Parathyroid adenoma (tissue), 2 donors: ENCODE results near the gene ZNF564.

ENCODE experiments used
- H2AFZ ChIP-seq: fragments of 300-600 bp; sonication (generic); one replicate; pipeline ENCODE4 v1.7.0; 2017; ENCODE audit warnings: antibody characterized with exemption, mild to moderate bottlenecking
- H3K27ac ChIP-seq: fragments of 300-600 bp; sonication (generic); one replicate; pipeline ENCODE4 v1.7.0; 2017
- H3K27me3 ChIP-seq: fragments of 300-600 bp; sonication (generic); one replicate; pipeline ENCODE4 v1.7.0; 2017; ENCODE audit warnings: low read length; ENCODE audit not compliant: control insufficient read depth, insufficient read depth
- H3K36me3 ChIP-seq: fragments of 300-600 bp; sonication (generic); one replicate; pipeline ENCODE4 v1.7.0; 2017; ENCODE audit warnings: low read length; ENCODE audit not compliant: control insufficient read depth, insufficient read depth
- H3K4me1 ChIP-seq: fragments of 300-600 bp; sonication (generic); one replicate; pipeline ENCODE4 v1.7.0; 2017; ENCODE audit warnings: control low read depth
- H3K4me2 ChIP-seq: fragments of 300-600 bp; sonication (generic); one replicate; pipeline ENCODE4 v1.7.0; 2017; ENCODE audit warnings: low read length
- H3K4me3 ChIP-seq: fragments of 300-600 bp; sonication (generic); one replicate; pipeline ENCODE4 v1.7.0; 2017; ENCODE audit warnings: low read depth, low read length
- H3K79me2 ChIP-seq: fragments of 300-600 bp; sonication (generic); one replicate; pipeline ENCODE4 v1.7.0; 2017; ENCODE audit warnings: control low read depth
- H3K9ac ChIP-seq: fragments of 300-600 bp; sonication (generic); one replicate; pipeline ENCODE4 v1.7.0; 2017; ENCODE audit warnings: mild to moderate bottlenecking
- H3K9me3 ChIP-seq: fragments of 300-600 bp; sonication (generic); one replicate; pipeline ENCODE4 v1.7.0; 2017; ENCODE audit warnings: low read length; ENCODE audit not compliant: control insufficient read depth
- CTCF ChIP-seq: fragments of 300-600 bp; sonication (generic); IDR thresholded peaks from one replicate; pipeline ENCODE4 v1.7.0; 2017; ENCODE audit warnings: antibody characterized with exemption, mild to moderate bottlenecking
- donor health status: primary hyperparathyroidism.

The ZNF564 gene

GRCh38 chr19:12551060-12551832 is at the start of gene ZNF564:
TSS of gene ZNF564 (minus strand) at chr19:12551482. CDS start at chr19:12551332, 150 bp downstream.
- Histone ChIP-seq H3K4me2 (peak within 1 kb of the TSS; percentile 86), H3K79me2 (peaks cover 35% of the 10 kb centered on the region), H3K9me3 (no peaks in the 10 kb centered on the region), H3K36me3 (no peaks in the 10 kb centered on the region), H3K4me1 (peaks cover 6% of the 10 kb centered on the region), H3K27ac (peak within 1 kb of the TSS; percentile 95), H3K27me3 (no peaks in the 10 kb centered on the region), H3K4me3 (peak within 1 kb of the TSS; percentile 91), H2AFZ (peak within 1 kb of the TSS; percentile 90), H3K9ac (peak within 1 kb of the TSS; percentile 55)
- no peak for TF ChIP-seq CTCF

DNA sequence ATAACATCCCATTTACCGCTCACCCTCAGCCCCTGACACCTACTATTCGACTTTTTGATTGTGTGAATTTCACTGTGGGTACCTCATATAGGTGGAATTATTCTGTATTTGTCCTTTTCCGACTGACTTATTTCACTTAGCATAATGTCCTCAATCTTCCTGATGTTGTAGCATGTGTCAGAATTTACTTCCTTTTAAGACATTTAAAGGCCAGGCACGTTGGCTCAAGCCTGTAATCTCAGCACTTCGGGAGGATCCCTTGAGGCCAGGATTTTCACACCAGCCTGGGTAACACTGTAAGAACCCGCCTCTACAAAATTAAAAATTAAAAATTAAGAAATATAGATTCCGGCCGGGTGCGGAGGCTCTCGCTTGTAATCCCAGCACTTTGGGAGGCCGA is 46.3 kb upstream of the ZNF564 start:
- no peak for TF ChIP-seq CTCF
- Histone ChIP-seq H3K27me3 (no peaks in the 10 kb centered on the region), H3K36me3 (no peaks in the 10 kb centered on the region), H2AFZ (no peak overlapping the region), H3K4me2 (no peak overlapping the region), H3K27ac (no peak overlapping the region), H3K79me2 (peaks cover 7% of the 10 kb centered on the region), H3K9ac (no peak overlapping the region), H3K9me3 (no peaks in the 10 kb centered on the region), H3K4me3 (no peak overlapping the region), H3K4me1 (no peaks in the 10 kb centered on the region)

GRCh38 chr19:12596927-12597548 is 45.8 kb upstream of the ZNF564 start:
- no peaks in the 10 kb centered on the region for H3K9me3 ChIP-seq
- H3K79me2 ChIP-seq = peaks cover 7% of the 10 kb centered on the region
- no peak overlapping the region for H3K9ac ChIP-seq
- no peaks in the 10 kb centered on the region for H3K4me1 ChIP-seq
- no peak overlapping the region for H3K4me3 ChIP-seq
- TF ChIP-seq CTCF = no peak
- H2AFZ ChIP-seq = no peak overlapping the region
- no peak overlapping the region for H3K27ac ChIP-seq
- H3K27me3 ChIP-seq = no peaks in the 10 kb centered on the region
- no peak overlapping the region for H3K4me2 ChIP-seq
- no peaks in the 10 kb centered on the region for H3K36me3 ChIP-seq

DNA sequence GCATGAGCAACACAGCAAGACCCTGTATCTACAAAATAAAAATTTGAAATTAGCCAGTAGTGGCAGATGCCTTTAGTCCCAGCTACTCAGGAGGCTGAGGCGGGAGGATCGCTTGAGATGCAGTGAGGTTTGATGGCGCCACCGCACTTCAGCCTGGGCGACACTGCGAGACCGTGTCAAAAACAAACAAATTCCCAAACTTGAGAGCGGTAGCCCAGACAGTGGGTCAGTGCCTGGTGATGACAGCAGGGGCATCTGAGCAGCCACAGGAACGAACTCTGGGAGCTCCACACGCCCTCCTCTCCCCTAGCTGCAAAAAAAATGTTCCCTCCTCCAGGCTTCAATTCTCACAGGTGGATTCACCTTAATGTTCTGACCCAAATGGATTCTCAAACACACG is 45.2 kb upstream of the ZNF564 start:
- Histone ChIP-seq H3K4me1 (no peaks in the 10 kb centered on the region), H3K36me3 (no peaks in the 10 kb centered on the region), H3K9me3 (no peaks in the 10 kb centered on the region), H3K4me3 (no peak overlapping the region), H2AFZ (no peak overlapping the region), H3K9ac (no peak overlapping the region), H3K79me2 (peaks cover 7% of the 10 kb centered on the region), H3K27me3 (no peaks in the 10 kb centered on the region), H3K27ac (no peak overlapping the region), H3K4me2 (no peak overlapping the region)
- no peak for TF ChIP-seq CTCF
